GM12878 (cell line): ENCODE results near the gene SEC24C. TPM values are rescaled to one million over a fixed set of nuclear protein-coding genes. Genes with fewer than 3 reads are reported as not detected.

ENCODE experiments used
- ATAC-seq: fragments of 200-7000 bp; cut with Tn5 transposase; 3 replicates; pipeline ENCODE4 v1.9.1; 2020; ENCODE audit warnings: mild to moderate bottlenecking, moderate library complexity
- BruUV-seq: library from RNA; stranded (reverse); fragments of 400-500 nt; replicated peaks from 2 replicates; lab custom pipeline; 2021; lab: Mats Ljungman, UMichigan
- CTCF ChIA-PET: fragments of 300-600 bp; sonication (Branson Sonifier 250); formaldehyde crosslinking; extraction: SDS; loops from one replicate; lab custom pipeline; 2021; ENCODE audit warnings: inconsistent platforms; lab: Yijun Ruan, JAX
- POLR2A ChIA-PET: fragments of 350-600 bp; formaldehyde crosslinking; extraction: SDS; loops from one replicate; lab custom pipeline; 2021; ENCODE audit warnings: inconsistent platforms; lab: Charles Lee
- RAD21 ChIA-PET: fragments of 300-600 bp; sonication (Branson Sonifier 250); formaldehyde crosslinking; loops from one replicate; lab custom pipeline; 2023; ENCODE audit warnings: antibody characterized with exemption; ENCODE audit not compliant: unreplicated experiment; lab: Charles Lee
- SMC1A ChIA-PET: fragments of 300-600 bp; sonication (Branson Sonifier 250); formaldehyde crosslinking; loops from one replicate; lab custom pipeline; 2023; ENCODE audit not compliant: unreplicated experiment, uncharacterized antibody; lab: Charles Lee
- DNase-seq: peaks from one replicate; pipeline ENCODE4 v3.0.0-alpha.2; 2011; ENCODE audit warnings: low read depth, low spot score
- FAIRE-seq: peaks from 3 replicates; lab custom pipeline; 2011; peaks lifted over from hg19 to GRCh38; lab: Jason Lieb, UNC
- H2AFZ ChIP-seq: 2 replicates; pipeline ENCODE4 v1.6.0; 2011; ENCODE audit warnings: low read depth, low read length, control low read depth; ENCODE audit not compliant: control insufficient read depth
- H3K27ac ChIP-seq: 2 replicates; pipeline ENCODE4 v1.5.1; 2011; ENCODE audit warnings: control low read depth; ENCODE audit not compliant: control insufficient read depth, insufficient read depth
- H3K27me3 ChIP-seq, 2 experiments: replicated peaks in 1 of 2; 2 replicates each; pipeline versions ENCODE4 v1.6.0 to v1.6.1; 2011; ENCODE audit warnings: low read length in 1 of 2; ENCODE audit not compliant: control insufficient read depth in 2 of 2, insufficient read depth in 2 of 2
- H3K36me3 ChIP-seq, 2 experiments: 2 replicates each; pipeline ENCODE4 v1.5.1; 2011; ENCODE audit warnings: low read length in 1 of 2; ENCODE audit not compliant: control insufficient read depth in 2 of 2, insufficient read depth in 2 of 2
- H3K4me1 ChIP-seq: 2 replicates; pipeline ENCODE4 v1.6.1; 2011; ENCODE audit warnings: mild to moderate bottlenecking, low read length, moderate library complexity, mixed read lengths; ENCODE audit not compliant: control insufficient read depth, insufficient read depth
- H3K4me2 ChIP-seq: 2 replicates; pipeline ENCODE4 v1.6.0; 2011; ENCODE audit warnings: control low read depth; ENCODE audit not compliant: control insufficient read depth, insufficient read depth
- H3K4me3 ChIP-seq: fragments of 200-600 bp; sonication (generic); 2 replicates; pipeline ENCODE4 v1.5.1; 2016
- H3K79me2 ChIP-seq: 2 replicates; pipeline ENCODE4 v1.6.0; 2011; ENCODE audit warnings: low read length; ENCODE audit not compliant: control insufficient read depth, insufficient read depth
- H3K9ac ChIP-seq: 2 replicates; pipeline ENCODE4 v1.8.0; 2011; ENCODE audit warnings: low read length, control low read depth, mixed read lengths; ENCODE audit not compliant: control insufficient read depth, insufficient read depth
- H3K9me3 ChIP-seq: replicated peaks from 3 replicates; pipeline ENCODE4 v1.5.1; 2011; ENCODE audit warnings: mild to moderate bottlenecking, low read length; ENCODE audit not compliant: control insufficient read depth, insufficient read depth
- H4K20me1 ChIP-seq: 2 replicates; pipeline ENCODE4 v1.6.0; 2011; ENCODE audit not compliant: control insufficient read depth, insufficient read depth
- CTCF ChIP-seq, 3 experiments: IDR thresholded peaks in 2 of 3; conservative IDR thresholded peaks in 1 of 3; 2 replicates each; pipeline ENCODE4 v1.5.1; 2011; ENCODE audit warnings: low read depth in 3 of 3, low read length in 3 of 3, mild to moderate bottlenecking in 3 of 3, control low read depth in 2 of 3, moderate library complexity in 2 of 3, inconsistent platforms in 1 of 3, mixed read lengths in 1 of 3; ENCODE audit not compliant: control insufficient read depth in 2 of 3, insufficient read depth in 1 of 3; ENCODE audit errors: extremely low read depth in 1 of 3
- KLF5 ChIP-seq: fragments of 450-650 bp; IDR thresholded peaks from 2 replicates; pipeline ENCODE4 v1.6.1; 2014; ENCODE audit warnings: mild to moderate bottlenecking; ENCODE audit not compliant: partially characterized antibody
- LARP7 ChIP-seq: fragments of 450-650 bp; IDR thresholded peaks from 2 replicates; pipeline ENCODE4 v1.6.1; 2017; ENCODE audit warnings: mild to moderate bottlenecking
- MEF2B ChIP-seq: fragments of 450-650 bp; IDR thresholded peaks from 2 replicates; pipeline ENCODE4 v1.6.1; 2018; ENCODE audit warnings: mild to moderate bottlenecking, moderate library complexity; ENCODE audit not compliant: partially characterized antibody, poor library complexity, severe bottlenecking
- PKNOX1 ChIP-seq: fragments of 450-650 bp; IDR thresholded peaks from 2 replicates; pipeline ENCODE4 v1.6.1; 2016; ENCODE audit warnings: mild to moderate bottlenecking
- POU2F2 ChIP-seq: IDR thresholded peaks from 3 replicates; pipeline ENCODE4 v1.6.1; 2011; ENCODE audit warnings: low read depth, mild to moderate bottlenecking, low read length, borderline replicate concordance
- WGBS: methylation state at CpG from one replicate; pipeline ENCODE4 v1.1.6; 2016; ENCODE audit warnings: low lambda C conversion rate; ENCODE audit not compliant: insufficient replicate concordance, insufficient coverage; ENCODE audit errors: missing lambda C conversion rate; 5-methylcytosine and 5-hydroxymethylcytosine counted together
- in situ Hi-C: fragments of 300-500 bp; cut with MboI; formaldehyde crosslinking; loops from 9 replicates; pipeline ENCODE4 v1.14.3; 2018; ENCODE audit warnings: mixed read lengths
- intact Hi-C: fragments of 100-400 bp; cut with micrococcal nuclease; formaldehyde crosslinking; loops from one replicate; pipeline ENCODE4 v1.14.2; 2022; ENCODE audit not compliant: unreplicated experiment
- polyA plus RNA-seq, 11 experiments: library from polyadenylated mRNA; depleted of rRNA in 4 of 11; unstranded in 6 of 11; stranded (reverse) in 5 of 11; fragments of >200 nt; fragmentation: Nextera tagmentation in 4 of 11; fragmentation: Illumina TruSeq in 1 of 11; extraction: Ambion mirVana in 4 of 11; extraction: Trizol in 1 of 11; gene quantifications; 1 replicate in 1 of 11; 2 replicates in 10 of 11; pipeline versions ENCODE4 v1.2.1 to v1.2.3, GENCODE V29; 2011 to 2016; ENCODE audit warnings: inconsistent platforms in 2 of 11, missing spikeins in 2 of 11, low read depth in 1 of 11
- total RNA-seq, 4 experiments: library from RNA; depleted of rRNA in 3 of 4; stranded (reverse); fragments of >200 nt in 3 of 4; fragmentation: Illumina TruSeq in 1 of 4; extraction: Trizol in 1 of 4; gene quantifications; 2 replicates each; pipeline versions ENCODE4 v1.2.1 to v1.2.3, GENCODE V29; 2013 to 2021
- TF ChIP-seq, protein P1 (sequence below): fragments of 450-650 bp; formaldehyde crosslinking; IDR thresholded peaks from 2 replicates; pipeline ENCODE4 v1.4.0; 2020; ENCODE audit warnings: mild to moderate bottlenecking, moderate library complexity

Gene SEC24C
- total and polyA plus RNA-seq, 10 of the 15 experiments (the other 5 are each of a cell fraction or from before 2014, with no cell fraction given) = 12.7 to 117 (median 73.8) TPM

GRCh38 chr10:73765066-73765465 is 20.9 kb downstream of the SEC24C start:
- intact Hi-C loops = no loop called here
- Histone ChIP-seq H3K4me3 (no peak overlapping the region), H3K27ac (no peak overlapping the region), H3K4me1 (peaks cover 27% of the 10 kb centered on the region), H3K9ac (no peak overlapping the region), H3K27me3 (no peaks in the 10 kb centered on the region), H3K79me2 (peaks cover 2% of the 10 kb centered on the region), H4K20me1 (peaks cover 3% of the 10 kb centered on the region; the same call in 1 of the 2 replicates), H3K4me2 (no peak overlapping the region), H3K36me3 (peaks cover 42 to 85% of the 10 kb centered on the region in 2 experiments), H3K9me3 (no peaks in the 10 kb centered on the region), H2AFZ (no peak overlapping the region)
- ChIA-PET RAD21 (no interaction called here), CTCF (no interaction called here), POLR2A (interaction anchor here (2.1 to 3.8 kb wide), 3 partner anchors 7 to 34 kb away, joined by 10 to 33 read pairs (median 16); partner anchors contain the start of gene SEC24C), SMC1A (interaction anchor here (1.3 to 1.5 kb wide), 2 partner anchors 21 to 68 kb away, joined by 4 to 5 read pairs; partner anchors contain the start of gene SEC24C)
- DNase-seq (no peak), ATAC-seq (no peak), FAIRE-seq (no peak)
- in situ Hi-C loops = no loop called here
- 96% methylated on average over 6 of the region's 6 CpGs for WGBS
- no TSS peak for BruUV-seq
- no peak for TF ChIP-seq MEF2B

GRCh38 chr10:73768881-73769280 is 24.7 kb downstream of the SEC24C start:
- Histone ChIP-seq H3K27ac (no peak overlapping the region), H3K27me3 (no peaks in the 10 kb centered on the region), H3K79me2 (peaks cover 24% of the 10 kb centered on the region), H3K9ac (no peak overlapping the region), H2AFZ (no peak overlapping the region), H3K36me3 (peaks cover 25 to 60% of the 10 kb centered on the region in 2 experiments), H3K4me2 (no peak overlapping the region), H4K20me1 (no peaks in the 10 kb centered on the region), H3K4me1 (peaks cover 7% of the 10 kb centered on the region), H3K9me3 (no peaks in the 10 kb centered on the region), H3K4me3 (no peak overlapping the region)
- CTCF ChIA-PET = interaction anchor here (1.2 to 1.6 kb wide), 2 partner anchors 10 to 84 kb away, joined by 3 read pairs; no protein-coding TSS in a partner anchor
- no peak for DNase-seq
- SMC1A ChIA-PET = interaction anchor here (1.1 to 1.3 kb wide), 2 partner anchors 22 to 38 kb away, joined by 3 read pairs; no protein-coding TSS in a partner anchor
- no TSS peak for BruUV-seq
- no peak for ATAC-seq
- FAIRE-seq = no peak
- in situ Hi-C loops (no loop called here), intact Hi-C loops (no loop called here)
- POLR2A ChIA-PET = interaction anchor here (0.6 to 6.8 kb wide), 4 partner anchors 11 to 30 kb away, joined by 3 to 63 read pairs (median 9); partner anchors contain the start of gene CHCHD1
- WGBS = 48% methylated on average over 11 of the region's 11 CpGs
- RAD21 ChIA-PET = interaction anchor here (1.4 to 2.4 kb wide), 2 partner anchors 10 to 25 kb away, joined by 5 to 8 read pairs; partner anchors contain the start of gene SEC24C
- no peak for TF ChIP-seq PKNOX1
- TF ChIP-seq KLF5 = no peak
- TF ChIP-seq LARP7 = no peak
- TF ChIP-seq POU2F2 = 0 out of 3 replicates have a peak, but pooled peaks have one; percentile 22
- peak in 2 of 3 experiments; percentile 15 to 36; a peak in 4 of 6 replicates for TF ChIP-seq CTCF (IDR thresholded peaks at IDR 0.05 in 2 of 3, conservative IDR thresholded peaks at IDR 0.05 in 1 of 3; ENCODE audit: control insufficient read depth in 2 of 3, extremely low read depth in 1 of 3, insufficient read depth in 1 of 3, low read depth in 3 of 3, low read length in 3 of 3)
- TF ChIP-seq, protein P1, sequence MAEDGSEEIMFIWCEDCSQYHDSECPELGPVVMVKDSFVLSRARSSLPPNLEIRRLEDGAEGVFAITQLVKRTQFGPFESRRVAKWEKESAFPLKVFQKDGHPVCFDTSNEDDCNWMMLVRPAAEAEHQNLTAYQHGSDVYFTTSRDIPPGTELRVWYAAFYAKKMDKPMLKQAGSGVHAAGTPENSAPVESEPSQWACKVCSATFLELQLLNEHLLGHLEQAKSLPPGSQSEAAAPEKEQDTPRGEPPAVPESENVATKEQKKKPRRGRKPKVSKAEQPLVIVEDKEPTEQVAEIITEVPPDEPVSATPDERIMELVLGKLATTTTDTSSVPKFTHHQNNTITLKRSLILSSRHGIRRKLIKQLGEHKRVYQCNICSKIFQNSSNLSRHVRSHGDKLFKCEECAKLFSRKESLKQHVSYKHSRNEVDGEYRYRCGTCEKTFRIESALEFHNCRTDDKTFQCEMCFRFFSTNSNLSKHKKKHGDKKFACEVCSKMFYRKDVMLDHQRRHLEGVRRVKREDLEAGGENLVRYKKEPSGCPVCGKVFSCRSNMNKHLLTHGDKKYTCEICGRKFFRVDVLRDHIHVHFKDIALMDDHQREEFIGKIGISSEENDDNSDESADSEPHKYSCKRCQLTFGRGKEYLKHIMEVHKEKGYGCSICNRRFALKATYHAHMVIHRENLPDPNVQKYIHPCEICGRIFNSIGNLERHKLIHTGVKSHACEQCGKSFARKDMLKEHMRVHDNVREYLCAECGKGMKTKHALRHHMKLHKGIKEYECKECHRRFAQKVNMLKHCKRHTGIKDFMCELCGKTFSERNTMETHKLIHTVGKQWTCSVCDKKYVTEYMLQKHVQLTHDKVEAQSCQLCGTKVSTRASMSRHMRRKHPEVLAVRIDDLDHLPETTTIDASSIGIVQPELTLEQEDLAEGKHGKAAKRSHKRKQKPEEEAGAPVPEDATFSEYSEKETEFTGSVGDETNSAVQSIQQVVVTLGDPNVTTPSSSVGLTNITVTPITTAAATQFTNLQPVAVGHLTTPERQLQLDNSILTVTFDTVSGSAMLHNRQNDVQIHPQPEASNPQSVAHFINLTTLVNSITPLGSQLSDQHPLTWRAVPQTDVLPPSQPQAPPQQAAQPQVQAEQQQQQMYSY (CRISPR knock-in tag) = no peak
